HG03439 (cell line): Measurements from ENCODE around the gene NFIC.

Experiments used
- ATAC-seq: cut with Tn5 transposase; IDR thresholded peaks from one replicate; pipeline ENCODE4 v1.9.1; 2021; ENCODE audit warnings: mild to moderate bottlenecking, moderate library complexity; ENCODE audit not compliant: unreplicated experiment

NFIC gene

DNA sequence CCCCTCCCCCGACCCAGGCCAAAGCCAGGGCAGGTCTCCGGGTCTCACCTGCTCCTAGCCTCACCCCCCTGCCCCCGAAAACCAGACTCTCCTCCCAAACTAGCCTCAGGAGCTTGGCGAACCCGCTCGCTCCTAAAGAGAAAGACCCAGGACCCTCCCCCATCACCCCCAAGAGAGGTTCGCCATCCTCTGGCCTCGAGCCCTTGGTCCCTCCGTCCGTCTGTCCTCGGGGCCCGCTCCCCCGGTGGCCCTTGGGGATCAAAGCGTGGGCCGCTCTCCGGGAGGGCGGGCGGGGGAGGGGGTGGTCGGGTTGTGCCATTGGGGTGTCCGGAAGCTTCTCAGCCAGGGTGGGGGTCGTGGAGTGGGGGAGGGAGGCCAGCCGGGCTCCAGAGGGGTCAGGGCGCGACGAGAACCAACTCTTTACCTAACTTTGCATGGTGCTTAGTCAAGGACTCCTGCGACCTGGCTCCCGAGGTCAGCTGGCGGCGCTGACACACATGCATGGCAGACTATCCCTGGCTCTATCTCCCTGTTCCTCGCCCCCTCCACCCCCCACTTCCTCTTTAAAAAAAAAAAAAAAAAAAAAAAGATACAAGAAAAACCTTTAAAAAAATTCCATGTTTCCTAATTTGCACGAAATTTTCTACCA is 98.3 kb downstream of the NFIC start:
- no peak for ATAC-seq

DNA sequence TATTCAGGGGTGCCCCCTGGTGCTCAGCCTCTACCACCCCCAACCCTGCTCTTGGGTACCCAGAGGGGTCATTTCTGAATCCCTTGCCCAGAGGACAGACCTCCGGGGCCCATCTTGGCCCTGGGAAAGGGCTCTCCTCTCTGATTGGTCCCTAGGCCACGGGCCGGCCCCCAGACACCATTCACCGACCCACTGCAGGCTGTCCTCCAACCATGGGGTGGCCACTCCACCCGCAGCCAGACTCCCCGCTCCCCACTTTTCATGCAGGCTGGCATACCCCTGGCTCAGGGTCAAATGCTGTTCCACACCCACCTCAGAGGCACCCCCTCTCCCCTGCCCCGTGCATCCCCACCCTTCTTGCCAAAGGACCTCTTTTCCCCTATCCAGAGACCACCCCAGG is 99.2 kb downstream of the NFIC start:
- ATAC-seq = no peak

DNA sequence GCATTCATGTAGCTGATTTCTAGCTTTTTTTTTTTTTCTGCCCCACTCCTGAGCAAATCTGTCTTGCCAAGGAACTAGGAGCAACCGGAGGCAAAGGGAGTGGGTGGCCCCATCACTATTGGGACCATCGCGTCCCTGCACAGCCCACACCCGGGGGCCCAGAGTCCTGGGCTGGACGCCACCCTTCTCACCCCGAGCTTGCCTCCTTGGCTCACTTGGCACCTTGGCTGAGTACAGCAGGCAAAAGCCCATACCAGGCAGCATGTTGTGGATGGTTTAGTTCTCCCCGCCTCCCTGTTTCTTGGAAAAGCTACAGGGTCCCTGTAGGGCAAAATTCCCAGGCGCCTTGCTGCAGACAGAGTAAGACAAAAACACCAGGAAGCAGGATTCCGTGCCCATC is 100.3 kb downstream of the NFIC start:
- ATAC-seq = no peak

DNA sequence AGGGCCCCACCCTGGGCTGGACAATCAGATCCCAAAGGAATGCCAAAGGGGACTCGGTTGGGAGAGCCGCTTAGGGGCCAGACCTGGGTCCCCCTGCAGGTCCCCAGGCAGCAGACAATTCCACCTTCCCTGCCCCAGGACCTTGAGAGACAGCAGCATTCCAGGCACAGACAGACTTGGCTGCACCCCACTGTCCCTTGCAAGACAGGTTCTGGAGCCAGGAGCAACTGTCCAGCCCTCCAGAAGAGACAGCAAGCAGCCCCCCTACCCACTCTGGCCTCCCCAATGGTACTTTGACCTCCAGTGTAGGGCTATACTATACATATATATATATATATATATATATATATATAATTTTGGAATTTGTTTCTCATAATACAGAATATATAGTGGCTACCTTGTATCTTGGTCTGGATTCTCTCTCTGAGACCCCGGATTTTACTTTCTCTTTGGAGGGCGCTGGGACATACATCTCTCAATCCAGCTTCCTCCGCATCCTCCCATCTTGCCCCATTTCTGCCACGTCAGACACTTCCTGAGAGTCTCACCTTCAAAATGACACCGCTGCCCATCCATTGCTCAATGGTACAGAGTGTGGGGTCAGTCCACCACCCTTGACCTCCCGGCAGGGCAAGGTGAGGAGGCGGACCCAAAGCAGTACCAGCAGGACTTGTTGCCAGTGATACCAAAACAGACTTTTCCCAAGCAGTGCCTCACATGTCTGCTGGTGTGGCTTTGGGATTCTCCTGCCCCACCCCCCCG is 101.2 kb downstream of the NFIC start:
- ATAC-seq = no peak

DNA sequence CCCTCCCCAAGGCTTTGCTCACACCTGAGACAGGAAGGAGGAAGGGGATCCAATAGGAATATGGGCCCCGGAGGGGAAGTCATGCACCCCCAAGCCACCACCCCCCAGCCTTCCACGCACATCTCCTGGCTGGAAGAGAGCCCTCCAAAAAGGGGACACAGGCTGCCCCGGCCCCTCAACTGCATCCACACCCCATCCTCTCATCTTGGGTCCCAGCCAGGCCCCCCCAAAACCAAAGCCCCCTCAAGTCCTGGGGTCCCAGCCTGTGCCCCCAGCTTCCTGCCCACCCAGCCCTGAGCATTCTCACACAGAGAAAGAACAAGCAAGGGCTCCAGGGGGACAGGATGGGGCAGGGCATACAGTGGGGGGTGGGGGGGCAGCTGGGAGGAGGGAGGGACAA is 101.8 kb downstream of the NFIC start:
- ATAC-seq = no peak

DNA sequence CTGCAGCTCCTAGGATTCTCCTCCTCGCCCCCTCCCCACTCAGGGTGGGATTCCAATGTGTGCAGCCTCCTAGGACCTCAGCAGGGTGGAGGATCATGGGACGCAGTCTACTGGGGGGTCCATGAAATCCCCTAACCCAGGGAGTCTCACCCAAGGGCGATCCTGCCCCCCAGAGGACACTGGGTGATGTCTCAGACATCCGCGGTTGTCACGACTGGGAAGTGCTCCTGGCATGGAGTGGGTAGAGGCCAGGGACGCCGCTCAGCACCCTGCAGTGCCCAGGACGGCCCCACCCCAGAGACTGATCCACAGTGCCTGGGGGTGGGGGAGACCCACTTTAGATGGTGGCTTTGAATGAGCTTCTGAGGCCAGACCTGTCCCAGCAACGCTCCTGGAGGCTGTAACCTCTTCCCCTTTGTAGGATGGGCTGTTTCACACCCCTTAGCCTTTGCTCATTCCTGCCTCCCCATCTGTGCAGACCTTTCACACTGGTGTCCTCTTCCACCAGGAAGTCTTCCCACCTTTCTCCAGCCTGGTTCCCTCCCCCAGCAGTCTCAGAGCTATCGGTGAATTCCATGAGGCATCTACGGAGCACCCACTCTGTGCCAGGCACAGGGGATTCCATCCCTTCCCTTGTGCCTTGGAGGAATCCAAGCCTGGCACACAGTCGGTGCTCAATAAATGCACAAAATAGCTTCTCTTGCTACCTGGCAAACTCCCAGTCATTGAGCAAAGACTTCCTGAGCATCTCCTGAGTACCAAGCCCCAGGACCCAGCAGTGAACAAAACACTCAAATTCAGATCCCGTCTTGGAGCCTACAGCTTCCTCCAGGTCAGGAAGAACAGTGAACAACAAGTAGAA is 103.5 kb downstream of the NFIC start:
- no peak for ATAC-seq

DNA sequence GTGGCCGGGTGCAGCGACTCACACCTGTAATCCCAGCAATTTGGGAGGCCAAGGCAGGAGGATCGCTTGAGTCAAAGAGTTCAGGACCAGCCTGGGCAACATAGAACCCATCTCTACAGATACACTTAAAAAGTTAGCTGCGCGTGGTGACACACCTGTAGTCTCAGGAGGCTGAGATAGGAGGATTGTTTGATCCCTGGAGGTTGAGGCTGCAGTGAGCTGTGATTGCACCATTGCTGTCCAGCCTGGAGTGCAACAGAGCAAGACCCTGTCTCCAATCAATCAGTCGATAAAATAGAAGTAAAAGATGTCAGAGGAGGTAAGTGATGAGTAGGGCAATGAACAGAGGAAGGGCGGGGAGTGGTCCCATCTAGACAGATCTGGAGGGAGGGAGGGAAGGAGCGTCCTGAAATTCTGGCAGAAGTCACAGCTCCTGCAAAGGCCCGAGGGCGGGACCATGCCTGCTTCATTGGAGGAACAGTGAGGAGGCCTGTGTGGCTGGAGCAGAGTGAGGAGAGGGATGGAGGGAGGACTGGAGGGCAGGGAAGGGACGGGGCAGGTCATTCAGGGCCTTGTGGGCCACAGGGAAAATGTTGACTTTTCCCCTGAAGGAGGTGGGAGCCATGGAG is 104.2 kb downstream of the NFIC start:
- ATAC-seq = no peak

DNA sequence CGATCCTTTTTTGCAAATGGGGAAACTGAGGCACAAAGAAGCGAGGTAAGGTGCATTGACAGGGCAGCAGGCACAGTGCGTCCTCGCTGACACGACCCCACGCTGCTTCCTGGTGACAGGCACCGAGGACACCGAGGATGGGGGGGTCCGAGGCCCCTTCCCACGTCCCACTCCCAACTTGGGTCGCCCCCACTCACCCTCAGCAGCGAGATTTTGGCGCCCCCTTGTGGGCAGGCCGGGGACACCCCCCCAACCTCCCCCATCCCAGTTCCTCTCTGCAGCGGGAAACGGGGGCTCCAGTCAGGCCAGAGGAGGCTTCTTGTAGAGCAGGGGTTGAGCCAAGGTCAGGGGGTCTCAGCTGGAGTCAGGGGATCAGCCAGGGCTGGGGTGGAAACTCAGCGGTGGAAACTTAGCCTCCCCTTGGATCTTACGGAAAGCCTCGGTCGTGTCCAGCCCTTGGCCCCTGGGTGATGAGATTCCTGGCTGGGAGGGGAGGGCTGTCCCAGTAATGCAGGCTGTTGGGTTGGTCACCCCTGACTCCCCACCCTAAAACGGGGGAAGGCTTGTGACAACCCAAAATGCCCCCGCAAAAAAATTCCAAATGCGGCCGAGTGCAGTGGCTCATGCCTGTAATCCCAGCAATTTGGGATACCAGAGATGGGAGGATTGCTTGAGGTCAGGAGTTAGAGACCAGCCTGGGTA is 105.7 kb downstream of the NFIC start:
- no peak for ATAC-seq

DNA sequence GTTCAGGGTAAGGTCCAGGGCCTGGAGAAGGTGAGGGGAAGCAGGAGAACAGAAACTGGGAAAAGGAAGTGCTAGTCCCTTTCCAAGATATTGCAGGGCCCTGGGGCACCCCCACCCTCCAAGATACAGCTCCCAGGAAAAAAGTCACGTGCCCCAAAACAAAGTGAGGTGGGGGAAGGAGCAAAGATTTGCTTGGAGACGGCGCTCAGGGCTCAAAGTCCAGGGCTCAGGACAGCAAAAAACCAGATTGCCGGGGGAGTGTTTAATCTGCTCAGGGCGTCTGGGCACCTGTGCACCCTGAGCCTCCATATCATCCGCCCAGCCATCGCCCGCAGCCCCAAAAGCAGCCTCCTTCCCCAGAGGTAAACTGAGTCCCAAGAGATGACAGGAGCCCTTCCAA is 107.6 kb downstream of the NFIC start:
- ATAC-seq = no peak

DNA sequence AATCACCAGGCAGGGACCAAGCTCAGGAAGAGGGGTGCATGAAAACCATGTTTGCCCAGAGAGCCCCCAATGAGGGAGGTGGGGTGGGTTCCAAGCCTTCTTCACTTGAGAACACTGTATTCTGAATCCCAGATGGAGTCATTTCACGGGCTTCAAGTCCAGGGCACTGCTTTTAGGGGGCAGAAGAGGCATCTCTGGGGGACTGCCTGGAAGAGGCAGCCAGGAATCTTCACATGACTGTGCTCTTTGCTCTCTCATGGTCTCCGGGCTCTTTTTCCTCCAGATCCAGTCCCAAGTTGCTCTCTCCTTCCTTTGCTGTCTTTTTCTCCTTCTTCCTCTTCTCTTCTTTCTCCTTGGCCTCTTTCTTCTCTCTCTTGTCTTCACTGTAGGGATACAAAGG is 108.2 kb downstream of the NFIC start:
- no peak for ATAC-seq

DNA sequence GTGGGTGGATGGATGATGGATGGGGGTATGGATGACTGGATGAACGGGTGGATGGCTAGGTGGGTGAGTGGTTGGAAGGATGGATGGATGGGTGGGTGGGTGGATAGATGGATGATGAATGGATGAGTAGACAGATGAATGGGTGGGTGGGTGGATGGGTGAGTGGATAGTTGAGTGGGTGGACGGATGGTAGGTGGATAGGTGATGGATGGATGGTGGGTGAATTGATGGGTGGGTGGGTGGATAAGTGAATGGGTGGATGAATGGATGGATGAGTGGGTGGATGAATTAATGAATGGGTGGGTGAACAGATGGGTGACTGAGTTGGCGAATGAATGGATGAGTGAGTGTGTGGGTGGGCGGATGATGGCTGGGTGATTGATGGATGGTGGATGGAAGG is 109.1 kb downstream of the NFIC start:
- ATAC-seq = no peak

DNA sequence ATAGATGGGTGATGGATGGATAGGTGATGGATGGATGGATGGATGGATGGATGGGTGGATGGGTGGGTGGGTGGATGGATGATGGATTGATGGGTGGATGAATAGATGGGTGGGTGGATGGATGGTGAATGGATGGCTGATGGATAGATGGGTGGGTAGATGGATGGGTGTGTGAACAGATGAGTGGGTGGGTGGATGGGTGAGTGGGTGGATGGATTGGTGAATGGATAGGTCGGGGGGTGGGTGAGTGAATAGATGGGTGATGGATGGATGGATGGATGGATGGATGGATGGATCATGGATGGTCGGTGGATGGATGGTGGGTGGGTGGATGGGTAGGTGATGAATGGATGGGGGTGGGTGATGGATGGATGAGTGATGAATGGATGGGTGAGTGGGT is 110.4 kb downstream of the NFIC start:
- no peak for ATAC-seq

DNA sequence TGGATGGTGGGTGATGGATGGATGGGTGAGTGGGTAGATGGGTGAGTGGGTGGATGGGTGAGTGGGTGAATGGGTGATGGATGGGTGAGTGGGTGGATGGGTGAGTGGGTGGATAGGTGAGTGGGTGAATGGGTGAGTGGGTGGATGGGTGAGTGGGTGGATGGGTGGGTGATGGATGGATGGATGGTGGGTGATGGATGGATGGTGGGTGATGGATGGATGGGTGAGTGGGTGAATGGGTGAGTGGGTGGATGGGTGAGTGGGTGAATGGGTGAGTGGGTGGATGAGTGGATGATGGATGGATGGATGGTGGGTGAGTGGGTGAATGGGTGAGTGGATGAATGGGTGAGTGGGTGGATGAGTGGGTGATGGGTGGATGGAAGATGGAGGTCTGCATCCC is 111.1 kb downstream of the NFIC start:
- no peak for ATAC-seq

DNA sequence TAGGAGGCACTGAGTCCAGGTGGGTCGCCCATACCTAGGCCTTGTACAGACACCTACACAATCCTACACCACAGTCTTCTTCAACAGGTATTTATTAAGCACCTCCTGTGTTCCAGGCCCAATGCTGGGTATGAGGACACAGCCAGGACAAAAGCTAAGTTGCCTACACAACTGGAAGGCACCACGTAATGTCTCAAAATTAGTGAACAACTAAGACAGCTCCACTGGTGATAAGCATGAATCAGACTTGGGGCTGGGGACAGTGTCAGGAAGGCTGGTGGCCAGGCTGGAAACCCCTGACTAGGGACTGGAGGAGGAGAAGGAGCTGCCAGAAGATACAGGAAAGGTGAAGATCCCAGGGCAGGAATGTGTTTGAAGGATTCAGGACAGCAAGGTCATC is 111.6 kb downstream of the NFIC start:
- no peak for ATAC-seq

DNA sequence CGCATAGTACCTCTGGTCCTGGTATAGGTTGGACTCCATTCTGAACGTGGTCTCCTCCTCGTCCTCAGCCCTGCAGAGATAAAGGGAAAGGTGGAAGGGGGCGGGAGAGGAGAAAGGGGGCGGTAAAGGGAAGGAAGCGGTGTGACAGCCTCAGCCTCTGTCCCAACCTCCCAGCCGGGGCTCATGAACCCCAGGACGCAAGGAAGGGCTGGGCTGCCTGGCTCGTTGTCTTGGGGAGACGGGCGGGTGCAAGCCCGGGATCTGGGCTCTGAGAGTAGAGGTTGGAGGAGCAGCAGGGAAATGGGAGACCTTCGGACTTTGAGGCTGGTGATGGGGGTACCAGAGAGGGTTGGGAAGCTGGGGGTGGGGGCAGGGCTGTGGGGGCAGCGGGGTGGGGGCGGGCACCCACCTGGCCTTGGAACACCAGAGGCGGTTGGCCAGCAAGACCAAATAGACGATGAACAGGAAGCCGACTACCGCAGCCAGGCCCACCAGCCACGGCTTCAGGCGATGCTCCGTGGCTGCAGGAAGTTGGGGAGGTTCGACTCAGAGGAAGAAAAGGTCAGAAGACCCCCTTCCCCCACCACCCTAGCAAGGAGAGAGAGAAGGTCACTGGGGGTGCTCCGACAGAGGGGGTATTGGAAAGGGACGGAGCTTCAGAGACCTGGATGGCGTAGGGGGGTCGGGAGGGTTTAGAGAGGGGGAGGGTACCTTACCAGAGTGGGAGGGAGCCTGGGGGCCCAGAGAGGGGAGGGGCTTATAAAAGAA is 112.2 kb downstream of the NFIC start:
- no peak for ATAC-seq

DNA sequence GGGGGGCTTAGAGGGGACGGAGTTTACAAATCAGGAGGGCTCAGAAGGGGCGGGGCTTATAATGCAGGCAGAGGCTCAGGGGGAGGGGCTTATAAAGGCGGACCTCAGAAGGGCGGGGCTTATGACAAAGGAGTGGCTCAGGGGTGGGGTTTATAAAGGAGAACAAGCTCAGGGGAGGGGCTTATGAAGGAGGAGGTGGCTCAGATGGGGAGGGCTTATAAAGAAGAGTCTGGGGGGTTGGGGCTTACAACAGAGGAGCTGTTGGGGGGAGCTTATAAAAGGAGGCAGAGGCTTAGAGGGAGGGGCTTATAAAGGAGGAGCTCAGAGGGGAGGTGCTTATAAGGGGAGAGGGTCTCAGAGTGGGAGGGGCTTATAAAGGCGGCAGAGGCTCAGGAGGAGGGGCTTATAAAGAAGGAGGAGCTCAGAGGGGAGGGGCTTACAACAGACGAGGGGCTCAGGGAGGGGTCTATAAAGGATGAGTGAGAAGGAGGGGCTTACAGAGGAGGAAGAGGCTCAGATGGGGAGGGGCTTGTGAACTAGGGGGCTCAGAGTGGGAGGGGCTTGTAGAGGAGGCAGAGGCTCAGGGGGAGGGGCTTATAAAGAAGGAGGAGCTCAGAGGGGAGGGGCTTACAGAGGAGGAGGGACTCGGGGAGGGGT is 112.9 kb downstream of the NFIC start:
- no peak for ATAC-seq

DNA sequence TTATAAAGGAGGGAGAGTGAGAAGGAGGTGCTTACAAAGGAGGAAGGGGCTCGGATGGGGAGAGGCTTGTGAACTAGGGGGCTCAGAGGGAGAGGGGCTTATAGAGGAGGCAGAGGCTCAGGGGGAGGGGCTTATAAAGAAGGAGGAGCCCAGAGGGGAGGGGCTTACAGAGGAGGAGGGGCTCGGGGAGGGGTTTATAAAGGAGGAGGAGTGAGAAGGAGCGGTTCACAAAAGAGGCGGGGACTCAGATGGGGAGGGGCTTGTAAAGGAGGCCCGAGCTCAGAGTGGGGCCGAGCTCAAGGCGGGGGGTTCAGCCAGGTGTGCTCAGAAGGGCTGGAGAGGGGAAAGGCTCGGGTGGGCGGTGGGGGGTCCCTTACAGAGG is 113.4 kb downstream of the NFIC start:
- ATAC-seq = no peak

DNA sequence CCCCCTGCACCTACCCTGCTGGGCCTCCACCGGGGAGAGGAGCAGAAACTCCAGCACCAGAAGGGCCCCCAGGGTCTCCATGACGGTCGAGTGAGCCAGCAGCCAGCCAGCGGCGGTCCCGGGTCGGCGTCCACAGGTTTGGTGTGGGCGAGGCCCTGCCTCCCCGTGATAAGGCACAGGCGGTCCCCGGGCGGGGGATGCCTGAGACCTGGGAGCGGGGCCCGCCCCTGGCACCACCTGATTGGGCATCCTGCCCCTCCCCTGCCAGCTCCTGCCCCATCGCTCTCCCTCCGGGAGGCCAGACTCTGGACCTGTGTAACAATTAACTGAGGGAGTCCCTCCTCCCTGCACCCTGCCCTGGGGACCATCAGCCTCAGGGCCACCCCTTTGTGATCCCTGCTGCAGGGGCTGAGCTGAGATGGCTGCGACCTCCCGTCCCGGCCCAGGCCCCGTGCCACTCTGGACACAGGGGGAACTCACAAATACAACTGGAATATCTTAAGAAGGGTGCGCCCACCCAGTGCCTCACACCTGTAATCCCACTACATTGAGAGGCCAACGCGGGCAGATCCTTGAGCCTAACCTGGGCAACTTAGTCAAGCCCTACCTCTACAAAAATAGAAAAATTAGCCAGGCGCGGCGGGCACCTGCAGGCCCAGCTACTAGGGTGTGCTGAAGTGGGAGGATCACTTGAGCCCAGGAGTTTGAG is 114.2 kb downstream of the NFIC start, which contains the start of gene SMIM24:
SMIM24 (minus strand) TSS at position 143 of the 709 bp plus-strand sequence; CDS start at position 81, 62 bp downstream.
- no peak for ATAC-seq
